HT-29 (cell line): ENCODE results near the gene FILIP1L. TPM values are rescaled to one million over a fixed set of nuclear protein-coding genes. Genes with fewer than 3 reads are reported as not detected.

Source experiments
- DNase-seq: peaks from one replicate; pipeline ENCODE4 v3.0.0-alpha.2; 2015; ENCODE audit warnings: low spot score
- total RNA-seq: library from RNA; depleted of rRNA; stranded (reverse); fragments of >200 nt; shearing (Covaris generic); gene quantifications from 2 replicates; pipeline ENCODE4 v1.2.3, GENCODE V29; 2014

FILIP1L gene
- total RNA-seq, 1 experiment from 2014 or later: 1.8 TPM

DNA sequence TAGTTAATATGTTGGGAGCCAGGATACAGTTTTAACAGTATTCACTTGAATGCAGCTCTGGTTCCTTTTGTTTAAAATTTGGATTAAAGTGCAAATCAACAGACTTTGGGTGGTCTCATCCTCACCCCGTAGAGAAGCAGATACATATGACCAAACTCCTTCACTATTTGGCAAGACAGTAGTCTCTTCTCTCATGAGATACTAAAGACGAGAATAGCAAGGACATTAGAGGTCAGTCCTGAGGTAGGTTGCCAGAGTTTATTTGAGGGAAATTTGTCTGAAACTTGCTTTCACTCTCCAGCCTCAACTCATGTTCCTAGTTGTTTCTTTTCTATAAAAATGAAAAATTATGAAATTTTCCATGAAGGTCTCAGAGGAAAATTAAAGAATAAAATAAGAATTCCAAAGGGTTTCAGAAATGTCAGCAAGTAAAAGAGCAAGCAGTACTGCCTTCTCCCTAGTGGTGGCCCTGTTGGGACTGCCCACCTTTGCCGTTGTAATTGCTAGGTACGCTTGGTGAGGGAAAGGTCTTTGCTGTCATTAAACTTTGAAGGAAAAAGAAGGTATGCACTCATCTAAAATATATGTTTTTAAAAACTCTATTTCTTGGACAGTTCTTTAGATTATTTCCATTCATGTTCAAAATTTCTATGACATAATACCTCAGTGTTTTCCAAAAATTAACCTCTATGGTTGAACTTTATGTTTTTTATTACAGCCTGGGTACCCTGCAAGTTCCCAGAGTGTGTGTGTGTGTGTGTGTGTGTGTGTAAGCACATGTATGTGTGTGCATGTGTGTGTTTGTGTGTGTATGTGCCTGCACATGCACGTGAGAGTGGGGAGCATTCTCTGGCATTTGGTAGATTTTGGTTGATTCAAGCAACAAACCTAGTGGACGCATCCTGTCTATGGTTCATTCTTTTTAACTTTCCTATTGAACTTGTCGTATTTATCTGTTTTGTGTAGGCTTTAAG is 185.2 kb downstream of the FILIP1L start:
- DNase-seq: no peak

DNA sequence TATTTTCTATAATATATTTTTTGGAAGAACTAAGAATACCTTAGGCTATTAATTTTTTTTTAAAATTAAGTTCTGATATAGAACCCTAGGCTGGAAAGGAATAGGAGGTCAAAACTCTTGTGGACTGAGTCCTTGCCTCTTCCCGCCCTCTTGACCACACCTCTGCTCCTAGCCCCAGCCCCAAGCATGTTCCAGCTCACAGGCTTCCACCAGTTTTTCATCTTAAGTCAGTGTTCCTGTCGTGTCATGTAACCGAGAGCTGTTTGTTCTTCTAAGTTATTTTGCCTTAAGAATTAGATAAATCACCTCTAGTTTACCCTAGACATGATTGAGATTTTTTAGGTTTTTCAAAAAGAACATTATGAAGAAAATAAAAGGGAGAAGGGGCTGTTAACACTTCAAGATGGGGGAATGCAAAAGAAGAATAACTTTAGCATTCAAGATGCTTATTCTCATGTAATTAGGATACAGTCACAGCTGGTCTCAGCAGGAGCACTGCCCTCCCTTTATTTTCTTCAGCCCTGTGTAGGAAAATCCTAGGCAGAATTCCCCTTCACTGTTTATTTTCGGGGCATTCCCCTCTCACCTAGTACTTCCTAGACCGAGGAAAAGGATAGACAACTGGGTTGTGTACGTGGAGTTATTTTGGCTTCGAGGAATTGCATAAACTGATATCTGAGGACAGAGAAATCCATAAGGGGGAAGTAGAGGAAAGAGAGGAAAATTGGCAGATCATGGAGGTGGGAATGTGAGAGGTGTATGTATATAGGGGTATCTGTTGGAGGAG is 186.4 kb downstream of the FILIP1L start:
- DNase-seq: no peak

DNA sequence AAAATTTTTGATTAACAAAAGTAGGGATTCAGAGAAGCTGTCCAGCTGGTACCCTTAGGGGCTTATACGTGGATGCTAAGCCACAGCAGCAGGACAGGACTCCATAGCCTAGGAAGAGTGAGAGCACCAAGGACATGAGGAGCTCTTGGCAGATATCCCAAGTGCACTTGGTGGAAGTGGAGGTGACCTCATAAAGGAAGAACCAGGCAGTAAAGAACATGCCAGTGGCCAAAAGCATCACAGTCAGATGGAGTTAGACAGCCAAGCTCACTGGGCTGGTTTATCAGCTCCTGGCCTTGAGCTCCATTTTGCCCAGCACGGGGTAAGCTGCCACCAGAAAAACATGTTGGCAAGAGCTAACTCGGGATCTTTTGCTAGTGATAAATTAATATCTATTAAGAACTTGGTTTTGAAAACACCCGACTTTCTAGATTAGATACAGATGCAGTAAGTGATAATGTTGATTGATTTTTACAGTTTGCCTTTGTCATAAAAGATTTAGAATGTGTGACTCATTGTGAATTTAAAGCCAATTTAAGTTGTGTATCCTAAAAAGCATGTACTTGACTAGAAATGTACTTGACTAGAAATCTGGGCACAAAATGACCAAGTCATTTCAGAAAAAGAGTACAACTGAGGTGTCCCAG is 188.6 kb downstream of the FILIP1L start:
- DNase-seq: peak; percentile 85

DNA sequence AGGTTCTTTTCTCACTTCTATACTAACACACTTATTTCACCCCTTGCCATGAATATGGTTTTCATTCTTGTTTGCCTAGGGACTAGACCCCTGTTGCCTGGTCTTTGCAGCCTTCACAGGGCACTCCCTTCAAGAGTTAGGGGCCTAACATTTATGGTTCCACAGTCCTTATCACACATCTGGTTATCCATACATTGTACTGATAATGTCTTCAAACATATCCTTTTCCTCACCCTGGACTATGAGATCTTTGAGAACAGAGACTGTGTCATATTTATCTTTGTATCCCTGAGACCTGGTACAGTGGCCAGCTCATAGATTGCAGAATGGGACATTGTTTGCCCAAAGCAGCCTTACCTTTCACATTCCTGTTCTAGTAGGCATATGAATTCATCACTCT is 190.4 kb downstream of the FILIP1L start:
- no peak for DNase-seq

DNA sequence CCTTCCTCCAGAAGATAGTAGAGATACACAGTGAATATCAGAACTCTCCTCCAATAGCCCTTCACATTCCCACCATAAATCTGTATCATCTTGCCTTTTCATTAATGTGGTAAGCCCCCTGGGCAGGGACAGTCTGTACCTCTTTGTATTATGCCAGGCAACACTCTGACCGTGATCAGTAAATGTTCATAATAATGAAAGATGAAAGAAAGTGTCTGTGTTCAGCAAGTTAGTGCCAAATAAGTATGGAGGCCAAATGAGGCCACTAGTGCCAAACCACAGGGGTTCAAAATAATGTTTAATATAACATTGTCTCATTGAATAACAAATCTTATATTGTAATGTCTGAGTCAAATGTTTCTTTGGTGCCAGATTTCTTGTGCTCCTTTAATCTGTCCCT is 192.3 kb downstream of the FILIP1L start:
- DNase-seq: no peak

DNA sequence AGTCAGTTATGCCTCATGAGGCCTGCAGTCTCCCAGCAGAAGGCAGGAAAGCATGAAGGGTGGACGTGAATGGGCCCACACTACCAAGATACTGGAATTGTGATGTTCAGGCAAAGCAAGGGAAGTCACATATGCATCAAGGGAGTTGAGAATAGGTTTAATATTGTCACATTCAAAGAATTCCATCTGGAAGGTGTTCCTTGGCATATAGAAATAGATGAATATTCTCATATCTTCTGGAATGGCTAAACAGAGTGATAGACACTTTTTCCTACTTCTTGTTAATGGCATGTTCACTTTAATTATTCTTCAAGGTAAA is 193.0 kb downstream of the FILIP1L start:
- DNase-seq: no peak

DNA sequence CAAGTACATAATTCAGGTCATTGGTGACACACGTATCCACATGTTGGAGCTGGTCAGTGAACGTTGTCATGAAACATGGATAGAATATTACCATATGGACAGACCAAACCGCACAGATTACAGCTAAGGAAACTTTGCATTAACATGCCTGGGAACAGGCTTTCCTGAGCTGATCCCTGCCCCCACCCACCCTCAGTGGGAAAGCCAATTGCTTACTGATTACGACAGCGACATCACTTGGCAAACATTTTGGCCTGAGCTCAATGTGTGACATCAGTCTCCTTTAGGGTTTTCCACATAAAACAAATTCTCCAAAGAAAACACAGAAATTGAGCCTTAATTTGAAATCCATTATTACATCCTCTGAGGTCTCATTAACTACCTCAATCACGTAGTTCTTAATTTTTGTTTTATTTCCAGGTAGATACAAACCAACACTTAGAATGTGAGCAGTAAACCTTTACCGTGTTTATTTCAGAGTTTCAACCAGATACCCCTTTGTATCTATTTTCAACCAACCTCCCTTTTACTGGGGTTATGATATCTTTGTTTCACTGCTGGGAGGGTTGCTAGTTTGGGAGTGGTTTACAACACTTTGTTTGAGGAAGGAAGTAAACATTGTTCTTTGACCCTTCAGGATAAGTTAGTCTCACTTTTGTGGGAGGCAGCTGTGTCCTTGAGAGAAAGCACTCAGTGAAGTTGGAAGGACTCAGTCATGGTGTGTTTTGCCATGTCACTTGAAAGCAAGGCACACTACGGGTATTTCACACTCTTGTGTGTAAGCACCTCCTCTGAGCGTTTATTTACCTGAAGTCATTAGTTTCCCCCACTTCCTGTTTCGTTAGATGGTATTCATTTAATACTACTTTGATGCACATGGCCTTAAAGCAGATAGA is 193.6 kb downstream of the FILIP1L start:
- DNase-seq: peak; percentile 57

DNA sequence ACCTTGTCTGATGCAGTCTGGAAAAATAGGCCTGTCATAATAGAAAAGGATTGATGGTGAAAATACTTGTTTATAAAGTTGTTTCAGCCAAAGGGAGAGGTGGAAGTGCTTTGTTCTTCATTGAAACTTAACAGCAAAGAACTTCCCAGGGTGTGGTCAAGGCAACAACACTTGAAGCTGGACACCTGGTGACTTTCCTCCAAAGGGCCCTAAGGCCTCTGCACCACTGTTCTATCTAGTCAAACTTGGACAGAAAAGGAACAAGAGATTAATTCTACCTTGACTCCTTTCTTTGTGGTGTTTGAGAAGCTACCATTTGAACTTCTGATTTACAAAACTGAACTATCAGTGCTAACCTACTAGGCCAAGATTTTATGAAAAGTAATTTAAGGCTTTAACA is 194.6 kb downstream of the FILIP1L start:
- no peak for DNase-seq

DNA sequence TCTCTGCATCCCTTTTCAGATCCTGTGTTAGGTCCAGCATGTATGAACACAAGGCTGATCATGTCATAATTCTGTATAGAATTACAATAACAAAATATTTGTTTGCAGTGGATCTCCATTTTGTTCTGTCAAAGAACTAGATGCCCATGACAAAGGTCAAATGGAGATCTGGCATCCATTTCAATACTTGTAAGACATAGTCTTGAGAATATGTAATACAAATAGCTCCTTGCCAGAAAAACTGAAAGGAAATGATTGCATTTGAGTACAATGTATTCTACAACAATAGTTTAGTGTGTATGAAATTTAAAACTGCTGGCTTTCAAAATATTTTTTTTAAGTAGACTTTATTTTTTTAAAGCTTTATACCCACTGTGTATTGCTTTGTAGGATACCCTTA is 195.6 kb downstream of the FILIP1L start:
- DNase-seq: no peak

DNA sequence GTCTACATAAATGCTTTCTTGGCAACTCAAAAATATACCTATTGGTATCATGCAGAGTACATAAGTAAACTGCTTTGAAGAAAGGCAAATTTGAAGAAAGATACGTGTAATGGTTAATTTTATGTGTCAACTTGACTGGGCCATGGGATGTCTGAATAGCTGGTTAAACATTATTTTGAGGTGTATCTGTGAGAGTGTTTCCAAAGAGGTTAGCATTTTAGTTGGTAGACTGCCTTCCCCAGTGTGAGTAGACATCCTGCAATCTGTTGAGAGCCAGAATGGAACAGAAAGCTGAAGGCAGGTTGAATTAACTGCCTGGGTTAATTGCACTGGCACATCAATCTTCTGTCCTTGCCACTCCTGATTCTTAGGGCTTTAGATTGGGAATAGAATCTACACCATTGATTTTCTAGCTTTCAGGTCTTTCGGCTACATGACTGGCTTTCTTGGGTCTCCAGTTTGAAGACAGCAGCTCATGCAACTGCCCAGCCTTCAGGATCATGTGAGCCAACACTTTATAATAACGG is 198.3 kb downstream of the FILIP1L start:
- DNase-seq: no peak

DNA sequence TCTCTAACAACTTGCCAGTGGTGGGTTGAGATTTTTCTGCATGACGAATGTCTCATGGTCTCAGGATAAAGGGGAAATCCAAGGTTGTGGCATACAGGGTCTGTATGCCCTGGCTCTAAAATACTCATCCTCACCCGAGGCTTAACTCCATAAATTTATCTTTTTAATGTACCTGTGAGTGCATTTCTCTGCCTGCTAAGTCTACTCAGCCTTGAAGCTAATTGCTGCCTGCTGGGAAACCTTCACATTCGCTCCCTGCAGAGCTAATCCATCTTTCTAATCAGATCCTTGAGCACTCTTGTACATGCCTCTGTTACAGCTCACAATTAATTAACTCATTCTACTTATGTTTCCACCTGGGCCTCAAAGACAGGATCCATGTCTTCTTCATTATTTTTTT is 202.9 kb downstream of the FILIP1L start:
- DNase-seq: no peak

DNA sequence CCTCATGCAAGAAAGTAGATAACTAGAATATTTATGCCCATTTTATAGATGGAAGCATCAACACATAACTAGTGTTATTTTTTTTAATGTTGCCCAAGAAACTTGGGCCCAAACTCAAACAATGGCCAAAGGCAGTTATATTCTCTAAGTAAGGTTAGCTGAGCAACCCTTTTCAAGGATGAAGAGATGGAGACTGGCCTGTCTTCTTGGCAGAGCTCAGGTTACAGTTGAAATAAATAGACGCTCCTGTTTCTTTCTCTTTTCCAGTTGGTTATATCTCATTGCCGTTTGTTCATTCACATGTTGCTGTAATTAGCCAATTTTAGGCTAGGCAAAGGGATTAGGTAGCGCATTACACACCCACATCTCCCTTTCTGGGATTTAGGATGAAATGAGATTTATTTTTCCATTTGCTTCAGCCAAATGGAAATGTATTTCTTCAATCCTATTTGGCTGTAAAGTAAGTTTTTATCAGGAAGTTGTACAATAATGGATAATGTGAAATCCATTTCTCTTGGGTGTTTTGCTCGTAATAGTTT is 203.5 kb downstream of the FILIP1L start:
- DNase-seq: no peak

DNA sequence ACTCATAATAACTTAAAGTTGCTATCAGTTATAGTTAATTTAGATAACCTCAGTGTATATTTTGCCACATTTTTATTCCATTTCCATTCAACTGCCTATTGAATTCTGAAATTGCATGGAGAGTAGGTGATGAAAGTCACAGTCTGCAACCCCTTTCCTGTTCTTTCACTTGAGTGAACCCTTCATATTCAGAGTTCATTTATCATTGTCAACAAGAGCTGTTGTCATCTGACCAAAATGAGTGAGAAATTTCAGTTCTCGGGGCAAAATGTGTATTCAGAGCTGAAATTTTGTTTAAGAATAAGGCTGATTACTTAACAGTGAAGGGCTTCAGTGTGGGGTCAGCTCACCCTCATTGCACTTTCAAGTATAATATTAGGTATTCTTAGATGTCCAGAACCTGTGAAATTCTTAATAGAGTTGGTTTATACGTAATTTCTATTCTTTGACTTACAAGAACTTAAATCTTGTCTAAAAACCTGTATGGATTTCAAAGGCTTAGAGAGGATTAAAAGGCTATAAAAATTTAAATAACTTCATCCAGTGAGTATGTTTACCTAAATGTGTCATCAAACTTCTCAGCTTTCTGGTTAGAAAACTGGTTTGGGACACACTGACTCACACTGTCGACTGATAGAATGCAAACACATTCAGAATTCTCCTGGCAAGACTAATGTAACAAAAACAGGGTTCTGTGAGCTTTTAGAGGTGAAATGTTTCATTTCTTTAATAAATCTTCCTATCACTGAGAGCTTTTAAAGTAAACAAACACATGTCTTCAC is 204.4 kb downstream of the FILIP1L start:
- DNase-seq: peak; percentile 82

DNA sequence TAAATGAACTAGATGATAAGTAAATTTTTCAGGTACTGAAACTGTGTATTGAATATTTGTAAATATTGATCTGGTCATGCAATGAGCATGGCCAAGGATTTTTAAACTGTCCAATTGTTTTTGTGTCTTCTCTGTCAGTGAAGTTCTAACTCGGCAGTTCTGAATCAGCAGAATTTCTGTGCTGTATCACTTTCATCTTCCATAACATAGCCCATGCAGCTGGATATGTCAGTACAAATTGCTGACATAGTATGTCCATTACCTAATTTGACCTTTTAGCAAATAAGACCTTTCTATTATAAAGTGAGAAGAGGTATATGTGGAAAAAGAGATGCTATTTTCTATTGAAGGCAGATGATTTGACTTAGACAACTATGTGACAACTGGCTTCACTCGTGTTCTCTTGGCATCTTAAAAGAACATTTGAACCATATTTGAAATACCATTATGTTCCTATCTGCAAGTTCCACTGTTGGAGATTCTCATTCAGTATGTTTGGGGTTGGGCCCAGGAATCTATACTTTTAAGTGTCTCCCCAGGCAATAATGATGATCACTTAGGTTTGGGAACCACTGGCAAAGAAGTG is 206.2 kb downstream of the FILIP1L start:
- no peak for DNase-seq

DNA sequence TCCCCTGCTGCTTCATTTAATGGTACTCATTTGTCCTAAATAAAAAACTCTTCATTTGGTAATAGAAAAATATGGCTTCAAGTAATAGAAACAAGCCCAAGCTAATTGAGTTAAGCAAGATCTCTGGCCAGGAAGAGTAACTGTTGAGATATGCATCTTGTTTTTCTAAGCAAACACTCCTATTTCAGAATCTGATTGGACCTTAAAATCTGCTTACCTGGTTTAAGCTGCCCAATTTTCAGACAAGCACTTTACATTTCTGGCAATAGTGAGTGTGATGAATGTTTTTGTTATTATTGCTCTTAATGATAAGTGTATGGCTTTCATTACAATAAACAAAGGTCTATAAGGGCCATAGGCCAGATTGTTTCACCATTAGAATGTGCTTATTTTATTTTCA is 210.4 kb downstream of the FILIP1L start:
- DNase-seq: no peak

DNA sequence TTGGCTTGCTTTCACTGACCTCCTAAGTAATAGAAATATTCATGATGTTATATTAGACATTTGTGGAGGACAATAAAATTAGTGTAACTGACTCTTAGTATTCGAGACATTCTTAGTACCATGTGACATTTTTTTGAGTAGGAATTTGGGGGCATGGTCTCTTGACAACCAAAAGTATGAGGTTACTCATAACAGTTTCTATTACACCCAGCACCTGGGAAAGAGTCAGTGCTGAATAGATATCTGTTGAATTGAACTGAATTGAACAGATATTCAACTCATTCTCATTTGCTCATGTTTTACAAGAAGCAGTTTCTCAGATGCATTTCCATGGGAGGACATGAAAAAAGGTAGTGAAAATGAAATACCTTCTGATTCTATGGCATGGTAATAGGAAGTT is 212.2 kb downstream of the FILIP1L start:
- DNase-seq: no peak

DNA sequence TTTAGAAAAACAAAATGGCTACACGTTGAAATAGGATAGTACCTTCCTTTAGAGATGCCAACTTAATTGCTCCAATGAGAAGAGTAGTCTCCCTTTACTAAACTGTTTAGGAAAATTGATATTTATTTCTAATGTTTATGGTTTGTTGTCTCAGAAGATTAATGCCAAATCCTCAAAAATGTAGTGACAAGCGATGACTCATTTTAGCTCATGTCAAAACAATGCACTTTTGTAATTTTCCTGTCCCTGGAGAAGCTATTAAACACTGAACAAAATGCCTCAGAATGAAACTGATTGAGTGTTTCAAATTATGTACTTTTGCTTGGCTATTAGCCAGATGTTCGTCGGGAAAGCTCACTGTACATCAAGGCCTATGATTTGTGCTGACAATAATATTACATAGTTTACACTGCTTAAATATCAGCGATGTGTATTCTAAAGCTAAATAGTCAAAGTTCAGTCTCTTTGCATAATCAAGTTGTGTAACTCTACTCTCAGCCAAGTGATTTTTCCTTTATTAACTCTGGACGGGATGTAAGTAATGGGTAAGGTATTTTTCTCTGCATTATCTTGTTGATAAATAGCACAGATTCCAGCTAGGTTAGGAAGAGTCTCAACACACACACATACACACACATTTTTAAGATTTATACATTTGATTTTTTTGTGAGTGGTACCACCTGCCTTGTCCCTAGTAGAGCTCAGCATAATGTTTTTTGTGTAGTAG is 212.9 kb downstream of the FILIP1L start:
- peak; percentile 80 for DNase-seq

DNA sequence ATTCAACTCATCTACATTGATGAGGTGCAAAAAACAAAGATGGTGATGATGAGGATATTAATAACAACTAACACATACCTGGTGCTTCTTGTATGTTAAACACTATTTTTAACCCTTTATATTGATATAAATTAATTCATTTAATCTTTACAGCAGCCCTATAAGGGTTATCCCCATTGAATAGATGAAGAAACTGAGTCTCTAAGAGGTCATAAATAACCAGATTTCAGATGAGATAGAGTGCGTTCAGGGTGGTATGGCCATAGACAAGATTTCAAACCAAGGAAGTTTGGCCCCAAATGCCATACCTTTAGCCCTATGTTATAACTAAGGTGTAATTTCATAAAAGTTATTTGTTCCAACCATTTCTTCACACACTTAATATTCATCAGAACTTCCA is 214.1 kb downstream of the FILIP1L start:
- no peak for DNase-seq

DNA sequence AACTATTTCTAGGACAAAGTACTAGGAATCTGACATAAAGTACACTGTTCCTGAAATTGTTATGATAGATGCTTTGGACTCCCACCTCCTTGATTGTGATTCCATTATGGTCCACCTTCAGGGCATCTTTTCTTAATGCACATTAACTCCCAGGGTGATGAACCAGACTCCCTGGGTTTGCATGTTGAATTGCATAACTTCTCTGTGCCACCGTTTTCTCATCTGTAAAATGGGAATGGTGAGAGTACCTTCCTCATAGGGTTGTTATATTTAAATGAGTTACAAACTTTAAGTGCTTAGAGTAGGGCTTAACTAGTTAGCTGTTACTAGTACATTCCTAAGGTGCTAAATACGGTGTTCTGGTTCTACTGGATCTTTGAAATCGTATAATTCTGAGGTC is 214.7 kb downstream of the FILIP1L start:
- no peak for DNase-seq
